HS-27A (cell line): ENCODE results near the gene UBE2E2.

ENCODE experiments used
- DNase-seq: peaks from one replicate; pipeline ENCODE4 v3.0.0-alpha.2; 2012; ENCODE audit warnings: low read depth, missing footprints

UBE2E2 gene

GRCh38 chr3:23440416-23441294, 237.5 kb downstream of the UBE2E2 start:
- DNase-seq: no peak

DNA sequence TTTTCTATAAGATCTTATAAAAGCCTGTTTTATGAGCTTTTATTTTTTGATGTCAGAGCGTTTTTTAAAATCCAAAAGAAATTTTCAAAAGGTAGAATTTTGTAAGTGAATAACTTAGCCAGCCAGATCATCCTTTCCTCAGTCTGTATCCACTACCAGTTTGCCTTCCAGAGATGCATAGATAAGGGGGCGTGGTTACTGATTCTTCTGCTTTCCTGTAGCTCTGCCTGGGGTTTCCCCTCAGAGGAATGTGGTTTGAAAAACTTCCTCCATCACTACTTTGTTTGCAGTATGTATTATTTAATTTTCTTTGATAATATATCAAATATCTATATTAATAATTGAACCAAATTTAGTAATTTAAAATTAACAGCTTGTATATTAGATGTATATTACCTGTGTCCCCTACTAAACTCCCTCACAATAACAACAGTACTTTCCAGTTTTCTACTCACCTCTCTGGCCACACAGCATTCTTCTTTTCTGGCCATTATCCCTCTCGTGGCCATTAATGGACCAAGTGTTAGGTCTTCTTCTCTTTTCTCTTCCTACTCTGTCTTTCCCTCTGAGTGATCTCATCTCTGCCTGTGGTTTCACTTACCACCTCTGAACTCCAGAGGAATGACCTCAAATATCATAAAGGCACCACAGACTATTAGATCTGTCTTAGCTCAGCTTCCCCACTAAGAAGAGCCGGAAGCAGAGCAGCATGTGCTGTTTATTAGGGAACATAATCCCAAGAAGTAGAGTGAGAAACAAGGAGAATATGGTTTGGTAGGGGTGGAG, 239.7 kb downstream of the UBE2E2 start:
- no peak for DNase-seq

- DNase-seq: no peak
These were observed 241.3 kb downstream of the UBE2E2 start for GRCh38 chr3:23444386-23444785.

GRCh38 chr3:23446301-23446700, 243.2 kb downstream of the UBE2E2 start:
- DNase-seq: no peak

DNA sequence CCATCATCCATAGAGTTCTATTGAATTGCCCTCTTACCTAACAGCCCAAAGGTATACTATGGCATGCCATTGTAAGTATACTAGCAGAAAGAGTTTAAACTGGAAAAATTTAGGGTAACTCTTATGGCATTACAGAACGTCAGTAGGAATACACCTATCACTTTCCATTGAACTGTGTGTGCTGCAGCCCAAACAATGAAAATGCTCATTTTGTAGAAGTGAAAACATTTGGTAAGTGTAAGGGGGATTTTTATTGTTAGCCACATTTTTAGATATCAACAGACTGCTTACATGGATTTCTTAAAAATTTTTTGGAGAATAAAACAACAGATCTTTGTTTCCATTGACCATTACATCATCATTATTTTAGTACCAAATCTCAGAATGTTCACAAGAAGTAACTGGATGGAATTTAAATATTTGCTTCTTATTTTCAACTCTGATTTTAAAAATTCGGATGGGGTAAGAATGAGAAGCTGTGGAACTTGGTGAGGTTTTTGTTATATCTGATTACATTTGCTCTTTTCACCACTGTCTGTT, 245.9 kb downstream of the UBE2E2 start:
- no peak for DNase-seq

- DNase-seq: no peak
These were observed 246.9 kb downstream of the UBE2E2 start for GRCh38 chr3:23450051-23450450.

GRCh38 chr3:23450806-23451205, 247.7 kb downstream of the UBE2E2 start:
- no peak for DNase-seq

DNA sequence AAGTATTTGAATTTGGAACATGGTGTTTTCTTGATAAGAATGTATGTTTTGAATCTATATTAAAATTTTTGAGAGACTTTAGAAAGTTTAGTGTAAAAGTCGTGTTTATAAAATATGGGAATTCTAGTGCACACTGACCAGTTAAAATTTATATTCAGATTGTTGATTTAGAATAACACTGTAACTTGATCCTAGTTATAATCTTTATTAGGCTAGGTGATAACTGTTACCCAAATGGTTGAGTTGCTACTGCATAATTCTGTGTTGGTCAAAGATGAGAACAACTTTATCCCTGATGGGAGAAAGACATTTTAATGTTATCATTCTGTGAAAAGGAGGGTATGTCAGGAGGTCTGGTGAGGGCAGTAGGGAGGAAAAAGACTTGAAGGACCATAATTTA, 249.3 kb downstream of the UBE2E2 start:
- no peak for DNase-seq

DNA sequence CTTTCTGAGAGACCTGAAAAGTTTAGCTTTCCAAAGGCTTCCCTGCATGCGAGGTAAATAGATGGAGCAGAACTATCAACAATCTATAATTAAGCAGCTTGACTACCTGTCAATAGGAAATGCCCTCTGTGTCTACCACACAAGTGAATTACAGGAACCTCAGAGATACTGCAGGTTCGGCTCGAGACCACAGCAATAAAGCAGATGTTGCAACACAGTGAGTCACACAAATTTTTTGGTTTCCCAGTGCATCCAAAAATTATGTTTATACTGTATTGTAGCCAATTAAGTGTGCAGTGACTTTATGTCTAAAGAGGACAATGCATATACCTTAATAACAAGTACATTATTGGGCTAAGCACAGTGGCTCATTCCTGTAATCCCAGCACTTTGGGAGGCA, 252.0 kb downstream of the UBE2E2 start:
- DNase-seq: peak; percentile 59

DNA sequence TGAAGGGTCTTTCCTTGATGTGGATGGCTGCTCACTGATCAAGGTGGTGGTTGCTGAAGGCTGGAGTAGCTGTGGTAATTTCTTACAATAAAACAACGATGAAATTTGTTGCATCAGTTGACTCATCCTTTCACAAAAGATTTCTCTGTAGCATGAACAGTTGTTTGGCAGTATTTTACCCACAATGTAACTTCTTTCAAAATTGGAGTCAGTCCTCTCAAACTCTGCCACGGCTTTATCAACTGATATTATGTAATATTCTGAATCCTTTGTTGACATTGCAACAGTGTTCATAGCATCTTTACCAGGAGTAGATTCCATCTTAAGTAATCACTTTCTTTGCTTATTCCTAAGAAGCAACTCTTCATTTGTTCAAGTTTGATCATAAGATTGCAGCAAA, 252.6 kb downstream of the UBE2E2 start:
- no peak for DNase-seq

GRCh38 chr3:23457697-23458096, 254.6 kb downstream of the UBE2E2 start:
- DNase-seq: no peak

DNA sequence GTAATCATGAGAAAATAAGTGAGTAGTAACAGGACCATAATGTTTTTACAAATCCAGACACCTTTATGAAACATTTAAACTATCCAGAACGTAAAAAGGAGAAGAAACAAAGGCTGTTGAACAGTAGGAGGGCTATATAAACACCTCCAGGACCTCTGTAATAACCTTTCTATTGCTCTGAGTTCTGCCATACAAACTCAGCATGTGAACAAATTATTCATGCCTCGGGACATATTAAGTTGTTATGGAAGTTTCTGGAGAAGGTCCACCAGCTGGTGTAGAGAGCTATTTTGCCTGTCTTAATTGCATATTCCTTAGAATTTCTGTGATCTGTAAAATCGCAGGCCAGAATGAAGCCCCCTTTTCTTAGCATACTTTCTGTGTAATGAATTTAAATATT, 256.3 kb downstream of the UBE2E2 start:
- no peak for DNase-seq

DNA sequence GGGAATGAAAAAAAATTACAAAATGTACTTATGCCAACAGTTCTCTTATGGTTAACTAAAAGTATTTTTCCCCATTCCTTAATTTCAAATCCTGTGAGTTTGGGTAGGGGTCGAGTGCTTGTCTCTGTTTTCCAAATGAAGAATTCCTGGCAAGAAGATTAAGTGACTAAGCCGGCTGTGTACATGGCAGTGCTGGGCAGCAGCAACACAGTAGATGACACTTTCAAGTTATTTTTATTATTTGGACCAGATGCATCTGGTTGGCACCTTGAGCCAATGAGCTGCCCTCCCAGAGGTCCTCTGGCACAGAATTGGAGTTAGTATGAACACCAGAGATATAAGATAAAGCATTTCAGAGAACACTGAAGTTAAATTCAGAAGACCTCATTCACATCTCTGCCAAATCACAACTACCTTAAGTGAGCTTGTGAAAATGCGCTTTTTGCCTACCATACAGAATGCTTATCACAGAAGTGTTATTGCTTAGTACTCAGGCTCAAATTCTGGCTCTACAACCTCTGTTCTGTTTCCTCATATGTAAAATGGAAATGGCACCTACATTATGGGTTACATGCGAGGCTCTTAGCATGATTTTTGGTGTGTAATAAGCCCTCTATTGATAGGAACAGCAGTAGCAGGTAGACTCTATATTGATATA, 256.9 kb downstream of the UBE2E2 start:
- DNase-seq: no peak

GRCh38 chr3:23461069-23461468, 257.9 kb downstream of the UBE2E2 start:
- DNase-seq: no peak

GRCh38 chr3:23463791-23464190, 260.7 kb downstream of the UBE2E2 start:
- DNase-seq: no peak

DNA sequence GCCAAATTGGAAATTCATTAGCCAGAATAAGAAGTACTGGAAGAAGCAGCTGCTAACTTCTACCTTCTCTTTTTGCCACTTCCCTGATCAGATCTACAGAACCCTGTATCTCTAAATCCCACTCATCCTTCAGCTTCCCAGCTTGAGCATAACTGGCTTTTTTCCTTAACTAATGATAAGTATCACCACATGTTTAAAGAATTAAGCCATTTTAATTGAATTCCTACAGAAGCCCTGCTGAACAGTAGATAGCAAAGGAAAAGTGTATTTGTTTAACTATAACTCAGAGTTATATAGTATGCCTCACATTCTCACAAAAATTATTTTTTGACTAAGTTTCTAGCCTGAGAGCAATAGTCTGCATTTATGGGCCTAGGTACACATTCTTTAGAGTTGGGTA, 262.4 kb downstream of the UBE2E2 start:
- no peak for DNase-seq

GRCh38 chr3:23468203-23468602, 265.1 kb downstream of the UBE2E2 start:
- no peak for DNase-seq

DNA sequence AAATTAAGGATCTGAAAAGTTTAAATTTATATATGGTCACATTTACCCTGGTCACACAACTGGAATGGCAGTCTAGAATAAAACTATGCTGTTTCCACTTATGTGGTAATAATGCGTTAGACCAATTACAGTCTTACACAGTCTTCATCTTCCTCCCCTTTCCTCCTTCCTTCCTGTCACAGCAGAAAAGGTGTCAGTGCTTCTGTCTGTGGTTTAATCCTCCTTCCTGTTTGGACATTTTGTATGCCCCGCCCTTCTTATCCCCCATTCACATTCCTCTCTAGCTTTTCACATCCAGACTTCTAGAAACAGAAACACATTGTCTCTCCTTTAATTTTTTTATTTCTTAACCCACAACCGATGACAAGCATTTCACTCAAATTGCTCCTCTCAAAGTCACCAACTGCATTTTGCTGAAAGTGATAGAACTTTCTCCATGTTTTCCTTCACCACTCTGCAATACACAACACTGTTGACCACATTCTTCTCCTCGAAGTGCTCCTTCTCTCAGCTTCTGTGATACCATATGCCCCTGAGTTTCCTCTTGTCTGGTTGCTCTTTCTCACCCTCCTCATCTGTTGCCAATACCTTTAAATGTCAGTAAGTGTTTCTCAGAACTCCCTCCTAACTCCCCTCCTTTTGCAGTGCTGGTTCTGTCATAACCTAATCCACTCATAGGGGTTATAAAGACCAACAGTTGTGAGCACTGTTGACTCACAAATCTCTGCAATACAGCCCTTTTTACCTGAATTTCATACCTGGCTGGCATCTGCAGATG, 271.6 kb downstream of the UBE2E2 start:
- no peak for DNase-seq

DNA sequence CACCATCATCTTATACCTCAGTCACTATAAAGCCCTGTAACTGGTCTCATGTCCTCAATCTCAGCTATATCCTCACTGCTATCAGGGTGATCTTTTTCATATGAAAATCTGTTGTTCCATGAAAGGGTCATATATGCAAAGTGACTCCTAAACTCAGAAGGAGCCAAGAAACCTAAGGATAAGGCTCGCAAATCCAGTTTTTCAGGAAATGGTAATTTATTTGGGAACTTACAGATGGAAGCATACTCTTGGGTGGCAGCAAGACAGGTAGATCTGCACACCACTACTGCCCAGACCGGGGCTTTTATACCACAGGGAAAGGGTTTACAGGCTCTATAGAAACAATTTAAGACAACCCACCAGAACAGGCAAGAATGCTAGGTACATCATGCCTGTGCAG, 272.3 kb downstream of the UBE2E2 start:
- no peak for DNase-seq

DNA sequence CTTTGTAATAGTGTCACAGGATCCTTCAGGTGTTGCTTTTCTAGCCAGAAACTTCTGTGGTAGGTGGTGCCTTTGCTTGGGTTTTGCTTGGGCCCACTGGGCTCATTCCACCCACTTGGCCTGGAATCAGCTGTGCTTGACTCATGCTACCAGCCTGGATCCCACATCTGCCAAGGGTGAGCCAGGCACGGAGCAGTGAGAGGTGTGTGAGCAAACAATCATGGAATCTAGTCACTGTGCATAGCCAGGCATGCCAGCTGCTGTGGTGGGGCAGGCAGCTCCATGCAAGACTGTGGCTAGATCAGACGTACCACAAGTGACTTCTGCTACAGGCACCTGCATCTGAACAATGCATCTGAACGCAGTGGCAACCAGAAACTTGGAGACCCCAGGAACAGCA, 275.9 kb downstream of the UBE2E2 start:
- no peak for DNase-seq

DNA sequence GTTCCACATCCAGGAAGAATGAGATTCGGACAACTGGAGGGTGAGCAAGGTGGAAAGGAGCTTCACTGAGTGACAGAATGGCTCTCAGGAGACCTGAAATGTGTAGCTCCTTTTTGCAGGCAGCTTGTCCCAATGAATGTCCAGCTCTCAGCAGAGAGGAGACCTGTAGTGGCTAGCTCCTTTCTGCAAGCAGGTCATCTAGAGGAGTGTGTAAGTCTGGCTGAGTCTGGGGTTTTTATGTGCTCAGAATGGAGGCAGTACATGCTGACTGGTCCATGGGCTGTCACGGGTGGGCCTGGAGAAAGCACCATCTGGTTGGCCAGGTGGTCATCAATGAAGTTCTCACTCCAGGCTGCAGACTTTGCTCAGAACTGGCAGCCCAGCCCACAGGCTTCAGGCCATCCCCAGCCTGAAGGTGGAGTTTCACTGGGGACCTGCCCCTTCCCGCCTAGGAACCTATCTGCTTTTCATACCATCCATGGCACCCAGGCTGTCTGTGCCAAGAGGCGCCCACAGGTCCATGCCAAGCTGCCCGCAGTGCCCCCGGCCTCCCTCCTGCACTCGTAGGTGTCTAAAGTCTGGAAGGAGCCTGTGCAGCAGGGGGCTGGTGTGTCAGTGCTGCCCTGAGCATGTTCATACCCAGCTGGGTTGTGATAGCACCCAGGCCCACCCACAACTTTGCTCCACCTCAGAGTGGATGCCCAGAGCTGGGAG, 276.6 kb downstream of the UBE2E2 start:
- no peak for DNase-seq
